Measurements from ENCODE around the gene EFHC2.

The EFHC2 gene

GRCh38 chrX:44244008-44244407, 99.5 kb downstream of the EFHC2 start:
- TF ChIP-seq CTCF (IDR thresholded peaks at IDR 0.05; ENCODE audit: low read depth, low read length, missing control alignments): peak; percentile 54
- peak; percentile 22 for DNase-seq (ENCODE audit: low read depth)
- no peak overlapping the region for H3K4me3 ChIP-seq (ENCODE audit: low read depth, low read length)
- in situ Hi-C loops (cut with HindIII; ENCODE audit: low sequenced_read_pairs): loop anchor here (10.0 kb wide), 1 partner anchor 279 kb away; no protein-coding TSS in a partner anchor

- TF ChIP-seq CTCF (IDR thresholded peaks at IDR 0.05; ENCODE audit: low read depth, low read length, missing control alignments): no peak
- H3K4me3 ChIP-seq (ENCODE audit: low read depth, low read length): no peak overlapping the region
- in situ Hi-C loops (cut with HindIII; ENCODE audit: low sequenced_read_pairs): loop anchor here (10.0 kb wide), 1 partner anchor 277 kb away; no protein-coding TSS in a partner anchor
- no peak for DNase-seq (ENCODE audit: low read depth)
These were observed 101.9 kb downstream of the EFHC2 start for GRCh38 chrX:44241546-44241945.

- no peak for TF ChIP-seq CTCF (IDR thresholded peaks at IDR 0.05; ENCODE audit: low read depth, low read length, missing control alignments)
- H3K4me3 ChIP-seq (ENCODE audit: low read depth, low read length): no peak overlapping the region
- DNase-seq (ENCODE audit: low read depth): no peak
- in situ Hi-C loops (cut with HindIII; ENCODE audit: low sequenced_read_pairs): loop anchor here (10.0 kb wide), 1 partner anchor 275 kb away; no protein-coding TSS in a partner anchor
These were observed 103.4 kb downstream of the EFHC2 start for GRCh38 chrX:44240036-44240435.

- DNase-seq (ENCODE audit: low read depth): no peak
- H3K4me3 ChIP-seq (ENCODE audit: low read depth, low read length): no peak overlapping the region
- no peak for TF ChIP-seq CTCF (IDR thresholded peaks at IDR 0.05; ENCODE audit: low read depth, low read length, missing control alignments)
- in situ Hi-C loops (cut with HindIII; ENCODE audit: low sequenced_read_pairs): no loop called here
These were observed 104.4 kb downstream of the EFHC2 start for GRCh38 chrX:44239036-44239435.

GRCh38 chrX:44235534-44235933, 107.9 kb downstream of the EFHC2 start:
- H3K4me3 ChIP-seq (ENCODE audit: low read depth, low read length): no peak overlapping the region
- TF ChIP-seq CTCF (IDR thresholded peaks at IDR 0.05; ENCODE audit: low read depth, low read length, missing control alignments): no peak
- DNase-seq (ENCODE audit: low read depth): no peak
- in situ Hi-C loops (cut with HindIII; ENCODE audit: low sequenced_read_pairs): no loop called here

GRCh38 chrX:44234541-44234940, 108.9 kb downstream of the EFHC2 start:
- DNase-seq (ENCODE audit: low read depth): no peak
- in situ Hi-C loops (cut with HindIII; ENCODE audit: low sequenced_read_pairs): no loop called here
- H3K4me3 ChIP-seq (ENCODE audit: low read depth, low read length): no peak overlapping the region
- TF ChIP-seq CTCF (IDR thresholded peaks at IDR 0.05; ENCODE audit: low read depth, low read length, missing control alignments): no peak

GRCh38 chrX:44234116-44234515, 109.4 kb downstream of the EFHC2 start:
- in situ Hi-C loops (cut with HindIII; ENCODE audit: low sequenced_read_pairs): no loop called here
- no peak for TF ChIP-seq CTCF (IDR thresholded peaks at IDR 0.05; ENCODE audit: low read depth, low read length, missing control alignments)
- DNase-seq (ENCODE audit: low read depth): no peak
- no peak overlapping the region for H3K4me3 ChIP-seq (ENCODE audit: low read depth, low read length)
